BLaER1 treated with 17β-estradiol and CSF1 and Interleukin-3, amounts not matched to agents 10 nM and 100 nM (cell line): Measurements from ENCODE around the gene TMC1.
"Not testable (repeated sequence)": the region's sequence is repeated elsewhere in the genome, so short reads cannot be mapped to it uniquely, and the experiment has no call there.

Experiments used
- H3K27ac ChIP-seq, 11 experiments: shearing (Covaris generic); formaldehyde crosslinking; 2 replicates each; pipeline ENCODE4 v1.8.1; 2022
- H3K27me3 ChIP-seq, 11 experiments: shearing (Covaris generic); formaldehyde crosslinking; 2 replicates each; pipeline ENCODE4 v1.8.1; 2022
- H3K36me3 ChIP-seq, 11 experiments: shearing (Covaris generic); formaldehyde crosslinking; 2 replicates each; pipeline ENCODE4 v1.8.1; 2022
- H3K4me1 ChIP-seq, 10 experiments: shearing (Covaris generic); formaldehyde crosslinking; 2 replicates each; pipeline ENCODE4 v1.8.1; 2022
- H3K4me2 ChIP-seq, 11 experiments: shearing (Covaris generic); formaldehyde crosslinking; 2 replicates each; pipeline ENCODE4 v1.8.1; 2022
- H3K4me3 ChIP-seq, 10 experiments: shearing (Covaris generic); formaldehyde crosslinking; 2 replicates each; pipeline ENCODE4 v1.8.1; 2022
- H3K9ac ChIP-seq, 11 experiments: shearing (Covaris generic); formaldehyde crosslinking; 2 replicates each; pipeline ENCODE4 v1.8.1; 2022
- H3K9me3 ChIP-seq, 11 experiments: shearing (Covaris generic); formaldehyde crosslinking; replicated peaks in 1 of 11; 2 replicates each; pipeline ENCODE4 v1.8.1; 2022
- H4K20me1 ChIP-seq, 11 experiments: shearing (Covaris generic); formaldehyde crosslinking; 2 replicates each; pipeline ENCODE4 v1.8.1; 2022
- Cebpa-rat ChIP-seq, 11 experiments: shearing (Covaris generic); IDR thresholded peaks; 2 replicates each; pipeline ENCODE4 v1.8.1; 2022

The TMC1 gene

GRCh38 chr9:72521416-72521815 is at the start of gene TMC1:
TMC1 (plus strand) TSS chr9:72521608; CDS start chr9:72648649, 127,041 bp downstream.
- H3K27me3 ChIP-seq, H4K20me1 ChIP-seq, H3K9ac ChIP-seq, H3K27ac ChIP-seq, H3K9me3 ChIP-seq, H3K4me3 ChIP-seq, H3K4me2 ChIP-seq, H3K36me3 ChIP-seq: not testable (repeated sequence)
- H3K4me1 ChIP-seq, result peaks cover 0 to 24% (median 11%) of the 10 kb centered on the region in 10 experiments; a peak in 14 of 20 replicates

GRCh38 chr9:72473474-72474261 is 47.7 kb upstream of the TMC1 start:
- Histone ChIP-seq H3K4me2 (peak overlapping the region in 2 of 11 experiments; percentile 48 to 57; a peak in 4 of 22 replicates), H3K4me1 (peaks cover 0 to 37% (median 10%) of the 10 kb centered on the region in 10 experiments; a peak in 14 of 20 replicates), H3K4me3 (no peak overlapping the region), H3K27ac (peak overlapping the region in 2 of 11 experiments; percentile 21 to 31; a peak in 2 of 22 replicates), H3K9me3 (no peaks in the 10 kb centered on the region), H3K9ac (no peak overlapping the region), H3K36me3 (no peaks in the 10 kb centered on the region), H4K20me1 (no peaks in the 10 kb centered on the region), H3K27me3 (no peaks in the 10 kb centered on the region)
- no peak for TF ChIP-seq Cebpa-rat (IDR thresholded peaks at IDR 0.05)

GRCh38 chr9:72474676-72475075 is 46.7 kb upstream of the TMC1 start:
- Histone ChIP-seq H3K27ac (no peak overlapping the region), H3K4me3 (no peak overlapping the region), H3K4me1 (peaks cover 0 to 42% (median 14%) of the 10 kb centered on the region in 10 experiments; a peak in 14 of 20 replicates), H4K20me1 (no peaks in the 10 kb centered on the region), H3K27me3 (no peaks in the 10 kb centered on the region), H3K9ac (no peak overlapping the region), H3K4me2 (peak overlapping the region in 1 of 11 experiments; percentile 57; a peak in 1 of 22 replicates), H3K36me3 (no peaks in the 10 kb centered on the region), H3K9me3 (no peaks in the 10 kb centered on the region)
- TF ChIP-seq Cebpa-rat (IDR thresholded peaks at IDR 0.05), result no peak

GRCh38 chr9:72476100-72476499 is 45.3 kb upstream of the TMC1 start:
- no peaks in the 10 kb centered on the region for H3K27me3 ChIP-seq
- H3K9ac ChIP-seq, result no peak overlapping the region
- H3K27ac ChIP-seq, result no peak overlapping the region
- no peaks in the 10 kb centered on the region for H3K36me3 ChIP-seq
- H3K4me1 ChIP-seq, result peaks cover 0 to 42% (median 14%) of the 10 kb centered on the region in 10 experiments; a peak in 14 of 20 replicates
- no peak overlapping the region for H3K4me2 ChIP-seq
- peaks cover 0 to 7% (median 0%) of the 10 kb centered on the region in 11 experiments; a peak in 2 of 22 replicates for H3K9me3 ChIP-seq
- no peaks in the 10 kb centered on the region for H4K20me1 ChIP-seq
- TF ChIP-seq Cebpa-rat (IDR thresholded peaks at IDR 0.05), result no peak
- no peak overlapping the region for H3K4me3 ChIP-seq

GRCh38 chr9:72476617-72477437 is 44.6 kb upstream of the TMC1 start:
- H3K4me1 ChIP-seq, result peaks cover 0 to 42% (median 14%) of the 10 kb centered on the region in 10 experiments; a peak in 14 of 20 replicates
- peak overlapping the region in 1 of 11 experiments; percentile 64; a peak in 2 of 22 replicates for H3K4me2 ChIP-seq
- peaks cover 0 to 7% (median 0%) of the 10 kb centered on the region in 11 experiments; a peak in 2 of 22 replicates for H3K9me3 ChIP-seq
- H3K4me3 ChIP-seq, result no peak overlapping the region
- H4K20me1 ChIP-seq, result no peaks in the 10 kb centered on the region
- no peak overlapping the region for H3K9ac ChIP-seq
- no peak overlapping the region for H3K27ac ChIP-seq
- no peak for TF ChIP-seq Cebpa-rat (IDR thresholded peaks at IDR 0.05)
- no peaks in the 10 kb centered on the region for H3K27me3 ChIP-seq
- H3K36me3 ChIP-seq, result no peaks in the 10 kb centered on the region

GRCh38 chr9:72477930-72478518 is 43.4 kb upstream of the TMC1 start:
- no peaks in the 10 kb centered on the region for H3K27me3 ChIP-seq
- H3K9me3 ChIP-seq, result peaks cover 0 to 7% (median 0%) of the 10 kb centered on the region in 11 experiments; a peak in 2 of 22 replicates
- peaks cover 0 to 40% (median 14%) of the 10 kb centered on the region in 10 experiments; a peak in 14 of 20 replicates for H3K4me1 ChIP-seq
- H3K27ac ChIP-seq, result peak overlapping the region in 2 of 11 experiments; percentile 10 to 32; a peak in 4 of 22 replicates
- no peak for TF ChIP-seq Cebpa-rat (IDR thresholded peaks at IDR 0.05)
- H3K4me2 ChIP-seq, result peak overlapping the region in 8 of 11 experiments; percentile 11 to 76 (median 50); a peak in 15 of 22 replicates
- no peaks in the 10 kb centered on the region for H3K36me3 ChIP-seq
- H3K9ac ChIP-seq, result no peak overlapping the region
- no peak overlapping the region for H3K4me3 ChIP-seq
- no peaks in the 10 kb centered on the region for H4K20me1 ChIP-seq

GRCh38 chr9:72478966-72479365 is 42.4 kb upstream of the TMC1 start:
- H3K9ac ChIP-seq, result no peak overlapping the region
- no peaks in the 10 kb centered on the region for H4K20me1 ChIP-seq
- no peaks in the 10 kb centered on the region for H3K36me3 ChIP-seq
- peaks cover 0 to 30% (median 14%) of the 10 kb centered on the region in 10 experiments; a peak in 14 of 20 replicates for H3K4me1 ChIP-seq
- no peak overlapping the region for H3K4me3 ChIP-seq
- no peak overlapping the region for H3K27ac ChIP-seq
- H3K27me3 ChIP-seq, result no peaks in the 10 kb centered on the region
- TF ChIP-seq Cebpa-rat (IDR thresholded peaks at IDR 0.05), result no peak
- peak overlapping the region in 8 of 11 experiments; percentile 14 to 76 (median 50); a peak in 10 of 22 replicates for H3K4me2 ChIP-seq
- peaks cover 0 to 7% (median 0%) of the 10 kb centered on the region in 11 experiments; a peak in 2 of 22 replicates for H3K9me3 ChIP-seq

GRCh38 chr9:72480261-72480660 is 41.1 kb upstream of the TMC1 start:
- not testable (repeated sequence) for H3K9ac ChIP-seq, H4K20me1 ChIP-seq, H3K27ac ChIP-seq, H3K4me3 ChIP-seq, H3K36me3 ChIP-seq, H3K4me2 ChIP-seq, H3K9me3 ChIP-seq, H3K27me3 ChIP-seq
- H3K4me1 ChIP-seq, result peaks cover 0 to 25% (median 14%) of the 10 kb centered on the region in 10 experiments; a peak in 14 of 20 replicates
